ENCODE results near the gene NRCAM.

The NRCAM gene

DNA sequence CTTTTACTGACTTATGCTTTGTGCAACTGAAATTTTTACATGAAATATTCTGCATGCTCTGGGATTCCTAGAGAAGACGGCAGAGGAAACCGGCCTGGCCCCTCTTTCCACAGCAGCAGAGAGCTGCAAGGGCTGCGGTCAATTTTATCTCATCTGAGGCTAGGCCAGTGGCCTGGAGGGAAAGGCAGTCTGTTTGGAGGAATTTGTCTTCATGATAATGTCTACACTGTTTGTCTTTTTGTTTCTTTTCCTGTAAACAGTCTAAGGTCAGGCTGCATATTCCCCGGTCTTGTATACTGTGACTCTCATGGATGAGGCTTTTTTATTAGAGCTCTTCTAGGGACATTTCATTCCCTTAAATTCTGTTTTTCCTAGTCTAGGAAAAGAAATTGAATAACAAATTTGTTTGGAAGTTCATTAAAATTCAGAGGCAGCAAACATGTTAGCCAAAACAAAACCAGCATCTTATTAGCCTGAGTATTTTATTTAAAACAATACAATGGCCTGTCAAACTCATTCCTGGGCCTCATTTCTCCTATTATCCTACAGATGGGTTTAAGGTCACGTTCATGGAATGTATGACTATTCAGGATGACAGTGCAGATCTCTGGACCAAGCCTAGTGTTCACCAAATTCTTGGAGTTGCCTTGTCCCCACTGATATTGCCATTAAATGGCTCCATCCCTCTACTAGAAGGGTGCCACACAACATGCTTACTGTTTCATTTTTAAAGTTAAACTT, 352.5 kb downstream of the NRCAM start:
- no peak for DNase-seq (ENCODE audit: low read depth in 2 of 2, low spot score in 1 of 2)

DNA sequence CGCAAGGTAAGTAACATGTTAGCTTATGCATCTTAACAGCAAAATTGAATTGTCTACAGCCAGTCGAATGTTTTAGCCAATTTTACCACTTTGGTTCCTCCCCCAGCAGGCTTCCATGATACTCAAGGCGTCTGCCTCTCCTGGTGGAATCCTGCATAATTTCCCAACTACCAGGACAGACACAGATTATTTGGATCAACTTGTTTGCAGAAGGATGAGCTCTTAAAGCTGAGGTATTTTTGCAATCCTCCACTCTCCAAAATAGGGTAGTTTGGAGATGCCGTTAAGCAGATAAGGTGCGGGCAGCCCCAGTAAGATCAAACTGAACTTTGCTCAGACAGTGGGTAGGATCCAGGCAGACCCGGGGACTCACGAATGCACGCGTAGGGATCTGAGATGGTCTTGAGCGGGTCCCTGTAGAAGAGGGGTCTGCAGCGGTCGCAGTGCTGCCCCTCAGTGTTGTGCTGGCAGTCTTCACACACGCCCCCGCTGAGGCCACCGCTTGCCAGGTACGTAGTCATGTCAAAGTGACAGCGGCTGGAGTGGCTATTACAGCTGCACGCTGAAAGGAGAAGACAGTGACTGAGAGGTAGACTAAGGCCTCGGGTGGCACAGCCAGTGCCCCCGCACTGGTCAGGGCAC, 353.4 kb downstream of the NRCAM start:
- no peak for DNase-seq (ENCODE audit: low read depth in 2 of 2, low spot score in 1 of 2)

DNA sequence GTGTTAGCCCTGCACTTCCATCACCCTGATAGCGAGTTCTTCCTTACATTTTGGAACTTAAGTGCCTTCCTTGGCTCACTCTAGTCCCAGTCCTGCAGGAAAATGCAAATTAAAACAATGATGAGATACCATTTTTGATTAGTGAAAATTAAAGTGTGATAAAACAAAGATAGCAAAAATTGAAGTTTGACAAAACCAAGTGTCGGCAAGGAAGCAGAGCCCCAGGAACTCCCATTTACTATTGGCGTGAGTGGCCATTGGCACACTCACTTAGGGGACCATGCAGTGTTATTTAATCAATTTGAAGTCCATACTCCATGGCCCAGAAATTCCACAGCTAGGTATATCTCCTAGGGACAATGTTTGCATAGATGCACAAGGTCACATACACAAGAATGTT, 354.5 kb downstream of the NRCAM start:
- DNase-seq (ENCODE audit: low read depth in 2 of 2, low spot score in 1 of 2): no peak

DNA sequence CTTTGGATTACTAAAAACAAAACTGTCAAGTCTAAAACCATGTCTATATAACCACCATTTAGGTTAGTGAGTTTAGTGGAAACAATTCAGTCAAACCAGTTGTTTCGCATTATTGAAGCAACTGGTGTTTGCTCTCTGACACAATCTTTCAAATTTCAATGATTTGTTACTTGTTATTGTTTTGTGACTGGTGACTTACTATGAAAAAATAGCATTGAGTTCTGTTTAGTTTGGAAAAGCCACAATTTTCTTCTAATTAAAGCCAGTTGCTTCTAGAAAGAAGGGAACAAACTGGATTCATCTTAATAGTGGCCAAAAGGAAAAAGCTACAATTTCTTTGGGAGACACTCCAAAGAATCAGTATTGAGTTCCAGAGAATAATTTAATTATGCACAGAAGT, 356.5 kb downstream of the NRCAM start:
- DNase-seq (ENCODE audit: low read depth in 2 of 2, low spot score in 1 of 2): no peak

DNA sequence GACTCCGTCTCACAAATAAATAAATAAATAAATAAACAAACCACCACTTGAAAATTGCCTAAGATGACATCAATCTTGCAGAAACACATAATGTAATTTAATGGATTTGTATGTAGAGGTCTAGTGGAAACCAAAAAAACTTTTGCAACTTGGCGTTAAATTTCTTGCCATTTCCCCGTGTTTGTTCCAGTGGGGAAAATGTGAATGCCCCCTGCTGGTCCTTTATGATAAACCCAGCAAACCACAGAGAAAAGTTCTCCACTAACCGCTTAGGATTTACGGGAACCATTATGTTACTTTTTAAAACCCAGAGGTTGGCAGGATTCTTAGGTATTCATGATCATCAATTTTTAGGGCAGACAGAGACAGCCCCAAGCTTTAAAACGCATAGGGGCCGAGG, 358.5 kb downstream of the NRCAM start:
- no peak for DNase-seq (ENCODE audit: low read depth in 2 of 2, low spot score in 1 of 2)
